Left colon (tissue), 2 donors: ENCODE data around the gene ANK2. TPM values are rescaled to one million over a fixed set of nuclear protein-coding genes. Genes with fewer than 3 reads are reported as not detected.
"Not testable (repeated sequence)": the region's sequence is repeated elsewhere in the genome, so short reads cannot be mapped to it uniquely, and the experiment has no call there.

Experiments used
- ATAC-seq: fragments of 200-7000 bp; cut with Tn5 transposase; one replicate; pipeline ENCODE4 v1.9.1; 2020; ENCODE audit warnings: mild to moderate bottlenecking, moderate library complexity
- DNase-seq, 2 donors: peaks; one replicate each; pipeline ENCODE4 v3.0.0-alpha.2; 2020
- intact Hi-C, 2 donors: fragments of 100-400 bp; cut with DNase I in 1 of 2; cut with micrococcal nuclease in 1 of 2; formaldehyde crosslinking; loops; one replicate each; pipeline versions ENCODE4 v1.11.2 to v1.14.0; 2022; cut with DNase I, micrococcal nuclease
- total RNA-seq, 2 donors: library from RNA; stranded (reverse); fragmentation: NEBNext Ultra II Directional; extraction: Animal tissue kit (Norgen Biotek cat#: 25700); gene quantifications; one replicate each; pipeline ENCODE4 v1.2.1, GENCODE V29; 2021
- donor health status: DM: no; HTN: no; CAD: no.
- donor health status: DM: yes; HTN: yes; CAD: no.

ANK2 gene
- total RNA-seq, 2 donors from 2014 or later, result 7.4 to 15.1 TPM

- intact Hi-C loops, result no loop called here
- DNase-seq (no peak), ATAC-seq (no peak)
Observed at GRCh38 chr4:113243312-113243711, 193.9 kb downstream of the ANK2 start.

- ATAC-seq, intact Hi-C loops, DNase-seq: not testable (repeated sequence)
Observed at GRCh38 chr4:113244747-113245146, 195.3 kb downstream of the ANK2 start.

GRCh38 chr4:113248320-113248719, 198.9 kb downstream of the ANK2 start:
- DNase-seq (no peak), ATAC-seq (no peak)

GRCh38 chr4:113255628-113256027, 206.2 kb downstream of the ANK2 start:
- ATAC-seq, result no peak
- DNase-seq, result no peak
- intact Hi-C loops, result no loop called here

More at GRCh38 chr4:113248320-113248719, 198.9 kb downstream of the ANK2 start:
- intact Hi-C loops, result no loop called here

- no peak for DNase-seq
- no peak for ATAC-seq
- intact Hi-C loops, result no loop called here
Observed at GRCh38 chr4:113256946-113257345, 207.5 kb downstream of the ANK2 start.

GRCh38 chr4:113260688-113261087, 211.2 kb downstream of the ANK2 start:
- DNase-seq (no peak), ATAC-seq (no peak)
- intact Hi-C loops, result no loop called here

GRCh38 chr4:113263274-113263673, 213.8 kb downstream of the ANK2 start:
- intact Hi-C loops, result no loop called here
- no peak for DNase-seq
- no peak for ATAC-seq

GRCh38 chr4:113270520-113271319, 221.3 kb downstream of the ANK2 start:
- ATAC-seq (no peak), DNase-seq (no peak)
- intact Hi-C loops, result no loop called here

GRCh38 chr4:113272523-113272922, 223.1 kb downstream of the ANK2 start:
- DNase-seq (no peak), ATAC-seq (no peak)
- intact Hi-C loops, result no loop called here

- DNase-seq (no peak), ATAC-seq (no peak)
- intact Hi-C loops, result no loop called here
Observed at GRCh38 chr4:113273721-113274220, 224.3 kb downstream of the ANK2 start.

GRCh38 chr4:113276464-113277170, 227.2 kb downstream of the ANK2 start:
- no peak for DNase-seq
- no peak for ATAC-seq
- intact Hi-C loops, result no loop called here

- peak; percentile 60 for ATAC-seq
- peak; percentile 38 to 56 for DNase-seq
Observed at GRCh38 chr4:113278324-113278934, 229.0 kb downstream of the ANK2 start.

GRCh38 chr4:113285501-113285900, 236.0 kb downstream of the ANK2 start:
- intact Hi-C loops, result no loop called here
- DNase-seq (no peak), ATAC-seq (no peak)

More at GRCh38 chr4:113278324-113278934, 229.0 kb downstream of the ANK2 start:
- intact Hi-C loops, result no loop called here

- intact Hi-C loops, result no loop called here
- ATAC-seq (no peak), DNase-seq (no peak)
Observed at GRCh38 chr4:113288257-113288656, 238.8 kb downstream of the ANK2 start.

GRCh38 chr4:113288696-113289095, 239.2 kb downstream of the ANK2 start:
- intact Hi-C loops, result no loop called here
- DNase-seq (no peak), ATAC-seq (no peak)

- intact Hi-C loops, result no loop called here
- ATAC-seq (no peak), DNase-seq (no peak)
Observed at GRCh38 chr4:113289766-113290165, 240.3 kb downstream of the ANK2 start.

- intact Hi-C loops, result no loop called here
- ATAC-seq, result no peak
- no peak for DNase-seq
Observed at GRCh38 chr4:113290666-113291065, 241.2 kb downstream of the ANK2 start.

- intact Hi-C loops, result no loop called here
- ATAC-seq, result no peak
- DNase-seq, result peak in 1 of 2 donors; percentile 37
Observed at GRCh38 chr4:113292371-113293042, 243.1 kb downstream of the ANK2 start.

- intact Hi-C loops, result no loop called here
- ATAC-seq (no peak), DNase-seq (no peak)
Observed at GRCh38 chr4:113293043-113293560, 243.6 kb downstream of the ANK2 start.
